ENCODE measurements around the gene TGFB1I1.
"Not testable (repeated sequence)": the region's sequence is repeated elsewhere in the genome, so short reads cannot be mapped to it uniquely, and the experiment has no call there.

The TGFB1I1 gene

GRCh38 chr16:31489616-31490584, 17.9 kb downstream of the TGFB1I1 start:
- DNase-seq: no peak

GRCh38 chr16:31491778-31492418, 19.9 kb downstream of the TGFB1I1 start:
- DNase-seq: no peak

- no peak for DNase-seq
Observed at GRCh38 chr16:31493506-31494125, 21.7 kb downstream of the TGFB1I1 start.

GRCh38 chr16:31496670-31497069, 24.7 kb downstream of the TGFB1I1 start:
- no peak for DNase-seq

GRCh38 chr16:31498493-31498892, 26.5 kb downstream of the TGFB1I1 start:
- no peak for DNase-seq

GRCh38 chr16:31499928-31500327, 28.0 kb downstream of the TGFB1I1 start:
- no peak for DNase-seq

GRCh38 chr16:31501226-31501965, 29.4 kb downstream of the TGFB1I1 start:
- DNase-seq: no peak

- no peak for DNase-seq
Observed at GRCh38 chr16:31501966-31502348, 30.0 kb downstream of the TGFB1I1 start.

- no peak for DNase-seq
Observed at GRCh38 chr16:31502981-31503380, 31.0 kb downstream of the TGFB1I1 start.

GRCh38 chr16:31503555-31503954, 31.6 kb downstream of the TGFB1I1 start:
- not testable (repeated sequence) for DNase-seq

- no peak for DNase-seq
Observed at GRCh38 chr16:31504159-31504558, 32.2 kb downstream of the TGFB1I1 start.

GRCh38 chr16:31505483-31505882, 33.5 kb downstream of the TGFB1I1 start:
- no peak for DNase-seq

- DNase-seq: no peak
Observed at GRCh38 chr16:31507617-31507928, 35.6 kb downstream of the TGFB1I1 start.

- peak; percentile 92 for DNase-seq
Observed at GRCh38 chr16:31507929-31508705, 36.2 kb downstream of the TGFB1I1 start, which contains the start of gene RUSF1. Gene RUSF1, minus strand, starts transcription at chr16:31508391. Its CDS starts 18 bp downstream, at chr16:31508373.

GRCh38 chr16:31508706-31509195, 36.8 kb downstream of the TGFB1I1 start:
- peak; percentile 48 for DNase-seq

- no peak for DNase-seq
Observed at GRCh38 chr16:31513126-31513525, 41.2 kb downstream of the TGFB1I1 start.

- no peak for DNase-seq
Observed at GRCh38 chr16:31513884-31514283, 41.9 kb downstream of the TGFB1I1 start.

- DNase-seq: no peak
Observed at GRCh38 chr16:31517800-31518402, 45.9 kb downstream of the TGFB1I1 start.

- no peak for DNase-seq
Observed at GRCh38 chr16:31519759-31520431, 47.9 kb downstream of the TGFB1I1 start.

GRCh38 chr16:31521368-31521767, 49.4 kb downstream of the TGFB1I1 start:
- DNase-seq: no peak

GRCh38 chr16:31522071-31522470, 50.1 kb downstream of the TGFB1I1 start:
- DNase-seq: no peak
